ENCODE data around the gene TCF12.
"Not testable (repeated sequence)": the region's sequence is repeated elsewhere in the genome, so short reads cannot be mapped to it uniquely, and the experiment has no call there.

Gene TCF12

DNA sequence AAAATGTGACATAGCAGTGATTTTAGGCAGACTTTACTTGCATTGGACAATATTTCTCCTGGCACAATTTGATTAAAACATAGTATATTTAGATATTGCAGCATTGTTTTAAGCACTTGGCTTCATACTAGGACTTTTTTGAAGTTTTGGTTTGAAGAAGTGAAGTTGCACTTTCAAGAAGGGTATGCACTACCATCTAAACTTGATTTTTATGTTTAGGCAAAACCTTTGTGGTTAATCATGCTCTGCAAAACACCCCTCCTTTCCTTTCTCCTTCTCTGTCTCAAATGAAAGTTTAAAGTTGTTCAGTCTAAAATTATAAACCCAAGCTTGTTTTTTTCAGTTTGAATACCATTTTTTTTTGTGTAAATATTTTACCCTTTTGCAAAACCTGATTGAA, 173.8 kb downstream of the TCF12 start:
- no peak for DNase-seq (ENCODE audit: low read depth in 2 of 2)

DNA sequence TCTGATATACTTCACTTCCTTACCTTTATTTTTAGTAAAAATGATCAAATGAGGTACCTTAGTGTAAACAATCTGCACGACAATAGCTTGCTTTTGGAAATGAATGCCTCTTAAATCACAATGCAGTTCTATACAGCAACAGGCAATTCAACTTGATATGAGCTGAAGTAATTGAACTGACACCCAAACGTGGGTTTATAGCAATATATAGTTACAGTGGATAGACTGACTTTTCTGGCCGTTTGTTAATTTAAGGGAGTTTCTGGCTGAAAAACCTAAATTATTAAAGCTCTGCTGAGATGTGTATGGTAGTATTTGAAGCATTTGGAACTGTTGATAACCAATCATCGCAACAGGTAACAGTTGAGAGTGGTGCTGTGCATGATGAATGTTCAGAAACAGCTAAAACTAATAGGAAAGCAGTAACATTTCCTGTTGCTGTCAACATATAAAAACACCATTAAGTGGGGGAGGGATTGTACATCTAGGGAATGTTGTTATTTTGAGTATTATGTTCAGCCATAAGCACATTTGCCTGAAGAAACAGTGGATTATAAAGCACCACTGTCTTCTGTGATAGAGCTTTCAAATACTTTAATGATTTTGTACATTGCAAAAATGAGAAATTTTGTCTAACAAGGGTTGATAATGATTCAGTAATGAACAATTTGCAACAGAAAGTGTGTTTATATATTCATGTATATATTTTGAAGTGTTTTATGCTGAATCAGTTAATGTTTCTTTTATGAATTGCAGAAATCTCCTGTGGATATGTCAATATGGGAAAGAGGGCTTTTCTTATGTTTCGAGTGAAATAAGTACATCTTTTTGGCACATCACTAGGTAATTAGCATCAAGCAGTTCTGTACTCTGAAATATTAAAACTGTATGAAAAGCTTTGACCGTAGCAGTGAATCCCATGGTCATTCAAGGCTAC, 176.1 kb downstream of the TCF12 start:
- DNase-seq (ENCODE audit: low read depth in 2 of 2), result no peak

DNA sequence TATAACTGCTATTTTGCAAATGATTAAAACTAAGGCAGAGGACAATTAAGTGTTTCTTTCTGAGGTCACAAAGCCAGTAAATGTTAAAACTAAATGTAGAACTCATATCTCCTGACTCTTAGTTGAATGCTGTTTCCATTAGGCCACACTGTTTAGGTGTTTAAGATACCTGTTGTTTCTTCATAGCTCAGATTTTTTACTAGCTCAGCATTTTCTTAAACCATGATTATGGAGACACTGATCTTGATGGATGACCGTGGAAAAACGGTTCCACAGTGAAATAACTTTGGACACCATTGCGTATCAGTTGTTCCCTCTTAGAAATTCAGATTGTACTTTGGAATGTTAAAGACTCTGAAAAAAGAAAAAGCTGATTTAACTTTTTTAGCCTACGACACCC, 177.5 kb downstream of the TCF12 start:
- no peak for DNase-seq (ENCODE audit: low read depth in 2 of 2)

DNA sequence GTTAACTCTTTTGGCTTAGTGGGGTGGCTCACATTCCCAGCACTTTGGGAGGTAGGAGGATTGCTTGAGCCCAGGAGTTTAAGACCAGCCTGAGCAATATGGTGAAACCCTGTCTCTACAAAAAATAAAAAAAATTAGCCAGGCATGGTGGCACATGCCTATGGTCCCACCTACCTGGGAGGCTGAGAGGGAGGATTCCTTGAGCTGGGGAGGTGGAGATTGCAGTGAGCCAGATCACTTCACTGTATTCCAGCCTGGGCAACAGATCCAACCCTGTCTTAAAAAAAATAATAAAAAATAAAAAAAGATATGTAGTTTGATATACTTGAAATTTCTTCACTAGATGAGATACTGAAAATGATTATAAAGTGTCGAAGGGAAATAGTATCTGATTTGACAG, 178.8 kb downstream of the TCF12 start:
- no peak for DNase-seq (ENCODE audit: low read depth in 2 of 2)

DNA sequence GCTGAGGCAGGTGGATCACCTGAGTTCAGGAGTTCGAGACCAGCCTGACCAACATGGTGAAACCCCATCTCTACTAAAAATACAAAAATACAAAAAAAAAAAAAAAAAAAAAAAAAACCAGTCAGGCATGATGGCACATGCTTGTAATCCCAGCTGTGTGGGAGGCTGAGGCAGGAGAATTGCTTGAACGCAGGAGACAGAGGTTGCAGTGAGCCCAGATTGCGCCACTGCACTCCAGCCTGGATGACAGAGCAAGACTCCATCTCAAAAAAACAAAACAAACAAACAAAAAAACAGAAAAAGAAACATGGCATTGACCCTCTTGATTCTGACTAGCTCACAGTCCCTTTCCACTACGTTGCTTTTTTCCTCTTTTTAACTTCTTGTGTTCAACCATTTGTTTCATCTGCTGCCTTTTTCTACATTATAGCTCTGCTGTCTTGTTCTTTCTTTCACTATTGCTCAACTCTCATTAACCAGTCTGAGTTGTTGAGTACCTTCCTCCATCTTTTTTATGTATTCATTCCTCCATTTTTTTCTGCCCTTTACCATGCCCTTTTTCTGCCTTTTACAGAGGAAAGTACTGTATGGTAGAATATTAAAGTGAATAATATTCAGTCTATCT, 179.6 kb downstream of the TCF12 start:
- DNase-seq (ENCODE audit: low read depth in 2 of 2), result not testable (repeated sequence)

DNA sequence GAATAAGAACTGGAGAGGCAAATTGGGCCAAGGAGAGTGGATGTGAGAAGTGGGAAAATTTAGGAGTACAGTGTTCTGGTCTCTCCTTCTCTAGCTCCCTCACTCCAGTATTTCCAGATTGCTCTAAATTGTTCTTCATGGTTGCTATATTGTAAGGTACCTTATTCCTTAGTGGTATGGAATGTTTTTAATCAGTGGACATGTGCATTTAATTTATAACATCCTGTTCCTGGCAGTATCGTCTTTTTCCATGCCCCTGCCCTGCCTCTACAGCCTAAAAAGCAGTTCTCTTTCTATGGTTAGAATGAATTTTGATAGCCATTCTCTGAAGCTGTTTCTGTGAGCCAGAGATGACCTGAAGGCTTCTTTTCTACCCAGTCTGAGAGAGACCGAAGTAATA, 180.5 kb downstream of the TCF12 start:
- no peak for DNase-seq (ENCODE audit: low read depth in 2 of 2)

DNA sequence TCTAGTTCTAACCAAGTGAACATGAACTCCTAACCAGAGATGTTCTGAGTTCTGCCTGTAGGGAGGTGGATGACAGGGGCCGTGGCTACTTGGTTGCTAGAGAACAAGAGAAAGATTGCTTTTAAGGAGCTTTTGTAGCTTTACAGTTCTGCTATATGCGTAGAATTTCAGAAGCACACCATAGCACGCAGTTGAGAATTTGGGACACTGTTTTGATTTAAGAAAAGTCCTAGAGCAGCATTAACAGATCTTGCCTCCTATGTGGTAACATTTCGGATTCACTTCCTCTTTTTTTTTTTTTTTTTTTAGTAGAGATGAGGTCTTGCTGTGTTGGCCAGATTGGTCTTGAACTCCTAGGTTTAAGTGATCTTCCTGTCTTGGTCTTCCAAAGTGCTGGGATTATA, 181.7 kb downstream of the TCF12 start:
- no peak for DNase-seq (ENCODE audit: low read depth in 2 of 2)

DNA sequence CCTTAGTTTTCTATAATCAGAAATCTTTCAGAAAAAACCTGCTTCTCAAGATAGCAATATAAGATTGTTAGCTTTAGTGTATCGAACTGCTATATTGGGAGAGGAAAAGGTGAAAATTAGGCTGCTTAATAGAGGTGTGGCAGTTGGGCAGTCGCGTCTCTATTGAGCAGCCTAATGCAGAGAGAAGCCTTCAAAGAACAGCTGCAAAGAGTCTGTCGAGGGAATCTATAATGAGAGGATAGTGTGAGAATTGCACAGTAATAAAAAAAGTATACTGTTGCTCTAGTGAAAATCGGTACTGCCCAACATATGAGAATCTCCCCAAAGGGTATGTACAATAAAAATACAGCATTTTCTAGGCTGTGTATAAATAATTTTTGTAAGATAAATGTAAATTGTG, 184.4 kb downstream of the TCF12 start:
- no peak for DNase-seq (ENCODE audit: low read depth in 2 of 2)

DNA sequence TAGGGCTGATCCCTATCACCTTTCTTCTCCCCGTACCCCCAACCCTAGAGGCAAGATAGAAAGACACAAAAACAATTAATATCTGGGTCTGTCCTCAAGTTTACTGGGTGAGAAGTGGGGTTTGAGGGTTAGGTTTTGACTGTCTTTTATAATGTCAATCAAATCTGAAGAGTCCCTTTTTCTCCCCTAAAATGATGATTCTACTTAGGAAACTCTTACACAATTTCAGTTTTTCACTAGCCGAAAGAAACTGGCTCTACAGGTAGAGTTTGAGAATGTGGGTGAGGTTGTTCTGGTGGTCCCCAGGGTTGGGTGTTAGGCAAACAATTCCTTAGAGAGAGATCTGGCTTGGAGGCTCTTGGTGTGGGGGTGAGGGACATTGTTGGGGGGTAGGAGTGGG, 189.9 kb downstream of the TCF12 start:
- DNase-seq (ENCODE audit: low read depth in 2 of 2), result no peak

DNA sequence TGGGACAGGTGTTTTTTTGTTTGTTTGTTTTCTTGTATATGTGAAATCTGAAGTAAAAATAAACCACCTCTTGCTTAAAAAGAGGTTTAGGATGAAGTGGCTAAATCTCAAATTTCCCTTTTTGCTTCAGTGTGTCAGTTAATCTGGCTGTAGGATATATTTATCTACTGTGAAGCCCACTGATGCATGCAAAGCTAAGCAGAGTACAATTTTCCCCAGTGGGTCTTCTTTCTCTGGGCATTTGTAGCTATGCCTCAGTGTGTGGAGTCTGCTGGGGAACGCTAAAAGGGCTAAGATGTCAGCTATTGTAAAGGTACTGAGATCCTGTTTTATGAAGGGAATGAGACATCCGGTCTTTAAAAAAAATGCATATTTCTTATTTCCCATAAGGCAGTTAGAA, 190.6 kb downstream of the TCF12 start:
- no peak for DNase-seq (ENCODE audit: low read depth in 2 of 2)

DNA sequence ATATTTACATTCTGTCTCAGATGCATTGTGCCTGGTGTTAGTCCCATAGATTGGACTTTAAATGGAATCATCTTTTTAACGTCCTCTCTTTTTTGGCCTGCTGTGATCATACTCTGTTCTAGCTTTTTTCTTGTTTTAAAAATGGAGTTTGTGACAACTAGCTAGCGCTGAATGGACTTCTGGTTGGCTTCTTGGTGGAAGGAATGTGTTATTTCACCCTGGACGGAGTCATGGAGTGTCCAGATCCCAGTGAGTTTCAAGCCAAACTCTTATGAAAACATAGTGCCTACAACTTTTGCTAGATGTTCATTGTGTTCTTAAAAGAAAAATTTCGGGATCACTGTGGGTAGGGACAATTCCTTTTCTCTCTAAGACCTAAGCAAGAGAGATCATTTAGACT, 192.6 kb downstream of the TCF12 start:
- DNase-seq (ENCODE audit: low read depth in 2 of 2), result no peak

DNA sequence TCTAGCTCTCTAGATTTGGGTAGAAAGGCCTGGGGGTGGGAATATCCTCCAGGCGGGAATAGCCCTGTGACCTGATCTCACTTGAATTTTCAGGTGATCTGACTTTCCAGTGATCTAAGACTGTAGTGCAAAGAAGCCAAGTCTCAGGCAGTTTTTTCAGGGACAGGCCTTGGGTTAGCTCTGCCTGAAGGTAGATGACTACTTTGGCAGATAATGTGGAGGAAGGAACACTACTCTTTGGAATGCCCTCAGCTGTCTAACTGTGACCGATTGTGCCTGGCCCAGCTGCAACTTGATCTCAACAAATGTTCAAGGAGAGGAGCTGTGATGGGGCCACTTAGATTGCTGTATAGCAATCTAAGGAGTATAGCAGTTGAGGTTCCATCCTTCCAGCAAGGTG, 193.7 kb downstream of the TCF12 start:
- DNase-seq (ENCODE audit: low read depth in 2 of 2), result no peak

DNA sequence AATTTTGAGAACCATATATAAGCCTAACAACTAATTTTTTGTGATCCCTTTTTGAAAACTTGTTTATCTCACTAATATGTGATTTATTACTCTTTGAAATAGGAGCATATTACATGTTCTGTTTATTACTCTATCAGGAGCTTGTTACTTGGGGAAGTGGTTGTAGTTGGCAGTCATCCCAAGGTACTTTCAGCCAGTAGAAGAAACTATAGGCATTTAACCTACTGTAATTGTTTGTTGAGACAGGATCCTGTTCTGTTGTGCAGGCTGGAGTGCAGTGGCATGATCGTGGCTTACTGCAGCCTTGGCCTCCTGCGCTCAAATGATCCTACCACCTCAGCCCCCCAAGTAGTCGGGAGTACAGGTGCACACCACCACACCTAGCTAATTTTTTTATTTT, 195.6 kb downstream of the TCF12 start:
- DNase-seq (ENCODE audit: low read depth in 2 of 2), result no peak

DNA sequence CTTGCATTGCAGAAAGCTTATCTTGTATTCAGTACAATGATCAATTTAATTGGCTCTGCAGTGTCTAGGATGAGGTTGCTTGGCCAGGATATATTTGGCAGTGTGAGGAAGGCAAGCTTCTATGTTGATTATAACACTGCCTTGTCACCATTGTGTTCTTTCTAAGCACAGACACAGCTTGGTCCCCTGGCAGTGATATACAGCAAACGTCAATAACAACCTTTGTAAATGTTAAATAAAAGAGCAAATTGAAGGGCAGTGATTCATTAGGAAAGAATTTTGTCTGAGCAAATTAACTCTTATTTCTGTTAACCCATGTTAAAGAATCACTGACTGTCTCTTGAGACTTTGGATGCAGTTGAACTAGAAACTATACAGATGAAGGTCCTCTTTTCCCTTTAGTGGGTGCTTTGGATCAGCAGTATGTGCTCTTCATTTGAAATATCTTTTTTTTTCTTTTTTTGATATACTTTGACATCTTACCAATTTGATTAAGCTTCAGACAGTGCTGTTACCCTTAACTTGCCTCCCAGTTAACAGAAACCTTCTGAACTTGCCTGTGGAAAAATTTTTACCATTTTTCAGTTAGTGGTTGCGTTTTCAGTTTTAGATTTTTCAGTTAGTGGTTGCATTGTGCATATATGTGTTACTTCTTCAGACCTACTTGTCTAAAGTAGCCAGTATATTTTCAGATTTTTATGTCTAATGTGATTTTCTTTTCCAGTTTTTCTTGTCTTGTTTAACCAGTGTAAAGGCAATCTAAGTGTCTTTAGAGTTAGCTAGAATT, 199.8 kb downstream of the TCF12 start:
- no peak for DNase-seq (ENCODE audit: low read depth in 2 of 2)

DNA sequence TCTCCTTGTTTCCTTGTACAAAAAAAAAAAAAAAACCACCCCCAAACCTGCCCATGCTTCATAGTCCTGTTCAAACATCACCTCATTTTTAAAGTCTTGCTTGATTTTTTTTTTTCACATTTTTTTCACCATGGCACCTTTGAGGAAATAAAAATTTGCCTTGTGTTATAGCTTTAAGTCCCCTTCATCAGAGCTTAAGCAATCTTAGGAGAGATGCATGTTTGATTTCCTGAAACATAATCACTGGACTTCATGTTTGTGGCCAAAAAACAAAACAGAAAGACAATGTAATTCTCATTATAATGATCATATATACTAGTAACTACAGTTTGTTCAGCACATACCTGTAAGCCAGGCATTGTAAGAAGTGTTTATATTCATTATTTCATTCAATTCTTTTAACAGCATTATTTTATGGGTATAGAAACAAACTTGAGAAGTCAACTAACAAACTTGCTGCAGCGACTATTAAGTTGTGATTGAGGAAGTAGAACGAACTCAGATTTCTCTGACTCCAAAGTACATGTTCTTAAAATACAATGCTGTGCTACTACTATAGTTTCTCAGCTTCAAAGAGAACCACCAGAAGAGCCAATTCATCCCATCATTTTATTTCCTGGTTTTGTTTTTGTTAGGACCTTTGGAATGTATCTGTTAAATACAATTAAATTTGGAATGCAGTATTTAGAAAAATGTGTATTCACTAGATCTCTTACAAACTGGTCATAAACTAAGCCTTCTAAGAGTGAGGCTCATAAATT, 203.8 kb downstream of the TCF12 start:
- no peak for DNase-seq (ENCODE audit: low read depth in 2 of 2)

DNA sequence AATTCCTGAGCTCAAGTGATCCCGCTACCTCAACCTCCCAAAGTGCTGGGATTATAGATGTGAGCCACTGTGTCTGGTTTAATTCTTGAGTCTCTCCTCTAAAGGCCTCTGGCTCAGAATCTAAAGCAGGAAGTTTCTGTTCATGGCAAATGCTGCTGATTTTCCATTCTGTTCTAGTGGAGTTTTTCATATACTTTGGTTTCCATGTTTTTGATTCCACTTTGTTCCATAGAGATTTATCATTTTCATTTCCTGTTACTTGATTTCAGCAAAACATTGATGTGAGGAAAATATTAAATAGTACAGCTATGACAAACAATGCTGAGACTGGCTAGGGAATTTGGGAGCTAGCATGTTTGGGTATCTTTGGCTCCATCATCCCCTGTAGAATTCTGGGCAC, 205.6 kb downstream of the TCF12 start:
- no peak for DNase-seq (ENCODE audit: low read depth in 2 of 2)

DNA sequence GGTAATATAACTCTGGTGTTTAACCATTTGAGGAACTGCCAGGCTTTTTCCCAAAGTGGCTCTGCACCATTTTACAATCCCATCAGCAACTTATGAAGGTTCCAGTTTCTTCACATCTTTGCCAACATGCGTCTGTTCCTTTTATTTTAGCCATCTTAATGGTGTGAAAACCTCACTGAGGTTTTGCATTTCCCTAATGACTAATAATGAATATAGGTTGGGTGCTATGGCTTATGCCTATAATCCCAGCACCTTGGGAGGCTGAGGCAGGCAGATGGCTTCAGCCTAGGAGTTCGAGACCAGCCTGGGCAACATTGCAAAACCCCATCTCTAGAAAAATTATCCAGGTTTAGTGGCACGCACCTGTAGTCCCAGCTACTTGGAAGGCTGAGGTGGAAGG, 210.6 kb downstream of the TCF12 start:
- no peak for DNase-seq (ENCODE audit: low read depth in 2 of 2)

DNA sequence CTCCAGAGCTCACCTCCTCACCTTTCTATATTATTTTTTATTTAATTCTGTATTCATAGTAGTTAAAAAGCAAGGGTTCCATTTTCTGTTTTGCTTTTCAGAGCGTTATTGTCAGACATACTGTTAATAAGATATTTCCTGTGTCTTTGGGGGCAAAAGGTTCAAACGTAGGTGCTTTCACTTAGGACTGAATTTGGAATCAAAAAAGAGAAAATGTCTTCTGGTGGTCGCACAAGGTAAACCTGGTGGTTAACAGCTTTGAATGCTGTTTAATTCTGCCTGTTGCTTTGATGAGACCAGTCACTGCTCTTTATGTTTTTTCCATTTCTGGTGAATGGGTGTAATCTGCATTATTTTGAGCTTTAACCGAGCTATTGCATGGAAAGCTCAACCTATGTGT, 212.5 kb downstream of the TCF12 start:
- DNase-seq (ENCODE audit: low read depth in 2 of 2), result no peak

DNA sequence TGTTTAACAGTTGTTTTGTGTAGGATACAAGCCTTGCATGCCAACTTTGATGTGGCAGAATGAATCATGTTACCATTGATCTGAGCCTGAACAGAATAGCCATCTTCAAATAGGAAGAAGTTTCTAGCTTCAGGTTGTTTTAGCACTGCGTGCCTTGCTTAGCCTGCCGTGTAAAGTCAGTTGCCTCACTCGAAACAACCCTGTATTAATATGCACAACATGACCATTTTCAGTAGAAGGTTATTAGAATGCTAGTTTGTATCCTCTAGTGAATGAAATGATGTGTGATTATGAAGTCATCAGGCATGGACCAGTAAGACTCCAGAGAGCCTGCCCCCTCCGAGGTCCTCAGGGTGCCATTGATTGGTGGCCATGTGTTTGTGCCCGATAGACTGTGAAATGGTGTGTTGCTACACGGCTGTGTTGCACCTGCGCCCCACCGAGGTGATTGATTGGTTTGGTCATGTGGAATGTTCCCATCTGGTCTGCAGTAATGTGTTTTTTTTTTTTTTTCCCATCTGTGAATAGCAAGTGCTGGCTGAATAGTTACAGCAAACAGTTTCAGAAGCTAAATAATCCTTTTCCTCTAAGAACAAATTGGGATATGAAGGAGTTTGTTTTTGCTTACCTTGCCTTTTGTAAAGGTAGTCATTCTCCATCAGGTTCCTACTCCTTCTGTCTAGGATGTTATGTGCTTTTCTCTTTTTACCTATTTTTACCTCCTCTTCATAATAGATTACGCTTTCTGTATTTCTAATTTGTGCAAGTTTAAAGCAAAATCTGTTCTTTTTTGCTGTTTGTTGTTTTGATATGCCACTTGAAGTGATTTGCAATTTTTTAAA, 214.9 kb downstream of the TCF12 start:
- no peak for DNase-seq (ENCODE audit: low read depth in 2 of 2)

DNA sequence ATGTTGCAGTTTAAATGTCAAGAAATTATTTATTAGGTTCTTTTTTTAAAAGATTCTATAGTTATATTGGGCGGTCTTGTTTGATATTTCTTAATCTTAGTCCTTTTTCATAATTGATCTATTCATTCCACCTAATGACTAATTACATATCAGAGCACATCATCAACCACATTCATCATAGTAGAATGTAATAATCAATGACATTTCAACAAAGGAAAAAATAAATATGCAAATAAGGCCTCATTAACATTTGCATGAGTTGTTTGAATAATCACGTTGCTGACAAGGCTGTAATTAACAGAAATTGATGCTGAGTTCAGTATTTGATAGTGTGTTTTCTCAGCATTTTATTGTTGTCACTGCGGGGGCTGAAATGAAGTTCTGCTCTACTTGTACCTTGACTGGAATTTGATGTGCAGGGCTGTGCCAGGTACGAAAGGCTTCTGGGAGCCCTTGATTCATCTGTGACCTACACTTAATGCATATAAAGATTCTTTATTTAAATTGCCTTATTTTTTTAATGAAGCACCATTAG, 215.7 kb downstream of the TCF12 start:
- no peak for DNase-seq (ENCODE audit: low read depth in 2 of 2)

DNA sequence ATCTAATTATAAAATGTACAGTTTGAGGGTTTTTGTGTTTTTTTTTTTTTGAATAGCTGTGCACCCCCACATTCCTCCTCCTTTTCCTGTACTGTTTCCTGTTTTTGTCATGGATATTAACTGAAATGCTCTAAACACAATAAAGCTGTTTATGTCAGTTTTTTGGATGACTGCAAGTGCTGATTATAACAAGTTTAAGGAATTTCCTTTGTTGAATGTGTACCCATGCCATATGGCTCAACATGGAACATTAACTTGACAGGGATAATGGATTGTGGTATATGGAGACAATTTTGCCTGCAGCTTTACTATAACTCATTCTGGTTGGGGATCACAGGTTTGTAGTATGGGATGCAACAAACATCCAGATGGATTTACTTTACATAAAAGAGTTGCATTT, 216.4 kb downstream of the TCF12 start:
- no peak for DNase-seq (ENCODE audit: low read depth in 2 of 2)
